ENCODE results near the gene ALS2CL.

DNA sequence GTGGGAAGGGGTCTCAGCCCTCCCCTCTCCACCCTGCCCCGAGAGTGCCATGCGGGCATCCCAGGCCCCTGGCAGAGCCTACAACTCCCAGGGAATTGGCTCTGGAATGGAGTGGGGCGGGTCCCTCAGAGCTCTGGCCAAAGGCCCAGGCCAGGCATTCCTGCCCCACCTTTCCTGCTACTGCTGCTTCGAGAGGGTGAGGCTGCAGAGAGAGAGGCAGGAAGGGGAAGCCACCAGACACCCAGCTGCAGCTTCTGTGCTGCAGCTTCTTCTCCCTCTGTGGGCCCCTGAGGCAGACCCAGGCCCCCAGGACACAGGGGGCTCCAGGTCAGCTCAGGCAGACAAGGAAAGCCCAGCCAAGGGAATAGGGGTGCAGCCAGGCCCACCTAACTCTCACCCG is 2.7 kb downstream of the ALS2CL start:
- TF ChIP-seq CTCF (IDR thresholded peaks at IDR 0.05; ENCODE audit: poor library complexity): no peak
- no peak for TF ChIP-seq EZH2 (IDR thresholded peaks at IDR 0.05; ENCODE audit: borderline replicate concordance)
- TF ChIP-seq EZH2phosphoT487 (IDR thresholded peaks at IDR 0.05; ENCODE audit: low read depth, severe bottlenecking, unreplicated experiment): no peak

Data from hepatocyte (in vitro differentiated cells).